ENCODE measurements around the gene E2F2.

The E2F2 gene

DNA sequence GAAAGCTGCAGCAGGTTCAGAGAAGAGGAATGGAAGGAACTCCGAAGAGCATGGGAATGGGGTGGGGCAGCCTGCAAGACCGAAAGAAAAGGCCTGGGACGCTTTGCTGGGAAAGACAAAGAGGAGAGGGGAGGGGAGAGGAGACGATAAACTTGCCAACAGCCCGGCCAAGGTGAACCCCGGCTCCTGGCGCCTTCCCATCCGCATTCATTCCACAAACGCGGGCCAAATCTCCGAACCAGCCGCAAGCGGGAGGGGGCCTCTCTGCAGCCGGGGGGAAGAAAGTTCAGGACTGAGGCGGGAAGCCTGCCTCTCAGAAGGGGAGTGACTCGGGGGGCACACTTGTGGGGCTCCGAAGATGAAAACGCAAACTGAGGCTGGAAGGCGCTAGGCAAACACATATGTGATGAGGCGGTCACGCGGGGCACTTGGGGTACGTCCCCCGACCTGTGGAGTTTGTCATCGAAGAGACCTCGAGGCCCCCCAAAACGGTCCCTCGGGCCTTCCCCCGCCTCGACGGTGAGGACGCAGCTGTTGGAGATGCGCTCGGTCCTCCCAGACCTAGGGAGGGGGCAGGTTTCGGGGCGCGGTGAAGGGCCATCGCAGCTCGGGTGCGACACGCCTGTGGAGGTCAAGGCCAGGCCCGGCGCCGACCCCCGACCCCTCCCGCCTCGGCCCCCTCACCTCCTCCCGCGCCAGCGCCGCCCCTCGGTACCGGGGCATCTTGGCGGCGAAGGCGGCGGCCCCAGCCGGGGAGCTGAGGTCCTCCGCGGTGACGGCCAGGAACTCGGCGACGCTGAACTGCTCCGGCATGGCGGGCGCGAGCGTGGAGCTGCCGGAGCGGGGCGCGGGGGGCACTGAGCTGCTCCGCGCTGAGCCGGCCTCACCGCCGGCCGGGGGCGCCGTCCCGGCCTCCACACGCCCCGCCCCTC, 47.4 kb downstream of the E2F2 start, which contains the start of gene ASAP3:
Gene ASAP3 (minus strand): TSS at position 859 of the 932 bp plus-strand sequence. CDS start 46 bp downstream, at position 813.
- DNase-seq (ENCODE audit: low read depth): no peak

DNA sequence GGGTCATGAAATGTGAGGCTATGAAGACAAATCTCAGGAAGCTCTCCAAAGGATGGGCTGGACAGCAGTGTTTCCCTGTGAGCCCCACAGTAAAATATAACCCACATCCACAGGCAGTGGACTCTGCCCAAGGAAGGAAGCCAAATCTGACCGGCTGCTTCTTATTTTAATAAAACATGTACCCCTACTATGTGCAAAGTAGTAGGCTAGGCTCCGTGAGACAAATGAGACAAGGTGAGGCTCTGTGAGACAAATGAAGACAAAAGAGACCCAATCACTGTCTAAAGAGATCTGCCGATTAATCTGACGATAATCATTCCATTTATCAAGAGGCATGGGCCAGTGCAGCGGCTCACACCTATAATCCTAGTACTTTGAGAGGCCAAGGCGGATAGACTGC, 49.1 kb downstream of the E2F2 start:
- DNase-seq (ENCODE audit: low read depth): no peak

DNA sequence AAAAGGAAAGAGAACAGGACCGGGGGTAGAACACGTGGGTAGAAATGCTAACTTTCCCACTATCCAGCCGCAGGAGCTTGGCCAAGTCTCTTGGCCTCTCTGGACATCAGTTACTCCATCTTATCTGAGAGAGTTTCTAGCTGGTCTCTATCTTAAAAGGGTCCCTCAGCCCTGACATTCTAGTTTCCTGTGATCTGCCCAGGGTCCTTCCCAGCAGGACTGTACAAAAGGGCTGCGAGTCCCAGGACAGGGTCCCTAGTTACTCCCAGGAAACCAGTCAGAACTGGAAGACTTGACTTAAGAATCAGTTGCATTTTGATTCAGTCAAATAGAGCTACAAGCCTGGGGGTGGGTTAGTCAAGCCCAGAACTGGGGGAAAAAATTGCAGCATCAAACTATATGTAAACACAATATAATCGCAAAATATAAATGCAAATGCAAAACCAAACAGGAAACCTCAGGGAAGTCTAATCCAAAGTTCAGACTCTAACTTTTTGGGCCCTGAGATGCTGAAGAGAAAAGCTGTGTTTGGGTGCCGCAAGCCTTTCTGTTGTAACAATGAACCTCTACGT, 49.9 kb downstream of the E2F2 start:
- no peak for DNase-seq (ENCODE audit: low read depth)

DNA sequence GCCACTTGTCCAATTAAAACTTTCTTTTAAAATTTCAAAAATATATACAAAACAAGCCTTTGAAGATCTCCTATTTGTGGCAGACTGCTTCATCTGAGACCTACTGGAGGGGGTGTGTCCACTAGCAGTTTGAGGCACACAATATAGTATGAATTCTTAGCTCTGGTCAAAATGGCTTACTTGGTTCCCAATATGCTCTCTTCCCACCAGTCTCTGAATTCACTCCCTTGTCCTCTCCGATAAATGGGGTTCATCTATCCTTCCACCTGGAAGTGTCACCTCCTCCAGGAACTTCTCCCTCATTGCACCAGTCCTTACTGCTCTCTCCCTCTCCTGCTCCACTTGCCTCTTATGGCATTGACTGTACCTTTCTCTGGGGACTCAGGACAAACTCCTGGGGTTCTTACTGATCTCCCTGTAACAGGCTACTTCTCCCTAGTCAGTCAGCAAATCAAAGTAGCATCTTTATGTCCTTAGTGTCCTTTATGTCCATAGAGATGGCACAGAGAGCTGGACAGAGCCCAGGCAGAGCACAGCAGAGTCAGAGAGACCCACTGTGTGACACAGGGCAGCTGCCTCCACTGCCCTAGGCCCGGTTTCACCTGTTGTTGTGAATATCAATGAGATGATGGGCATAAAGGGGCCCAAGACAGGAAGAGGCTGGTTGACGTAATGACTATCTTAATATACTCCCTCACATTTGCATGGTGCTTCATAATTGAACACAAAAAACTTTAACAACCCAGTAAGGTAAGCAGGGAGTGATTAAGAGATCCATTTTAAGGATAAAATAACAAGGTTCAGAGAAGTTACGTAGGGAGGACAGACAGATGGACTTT, 50.6 kb downstream of the E2F2 start:
- DNase-seq (ENCODE audit: low read depth): no peak

DNA sequence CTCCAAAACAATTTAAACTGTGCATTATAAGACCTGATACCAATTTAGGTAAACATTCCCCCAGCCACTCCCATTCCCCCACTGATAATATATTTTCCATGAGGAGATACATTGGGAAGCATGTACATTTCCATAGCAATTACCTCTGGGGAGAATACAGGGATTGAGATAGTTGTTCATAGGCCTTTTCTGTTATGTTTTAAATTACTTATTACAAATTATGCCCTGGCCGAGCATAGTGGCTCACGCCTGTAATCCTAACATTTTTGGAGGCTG, 51.4 kb downstream of the E2F2 start:
- no peak for DNase-seq (ENCODE audit: low read depth)

DNA sequence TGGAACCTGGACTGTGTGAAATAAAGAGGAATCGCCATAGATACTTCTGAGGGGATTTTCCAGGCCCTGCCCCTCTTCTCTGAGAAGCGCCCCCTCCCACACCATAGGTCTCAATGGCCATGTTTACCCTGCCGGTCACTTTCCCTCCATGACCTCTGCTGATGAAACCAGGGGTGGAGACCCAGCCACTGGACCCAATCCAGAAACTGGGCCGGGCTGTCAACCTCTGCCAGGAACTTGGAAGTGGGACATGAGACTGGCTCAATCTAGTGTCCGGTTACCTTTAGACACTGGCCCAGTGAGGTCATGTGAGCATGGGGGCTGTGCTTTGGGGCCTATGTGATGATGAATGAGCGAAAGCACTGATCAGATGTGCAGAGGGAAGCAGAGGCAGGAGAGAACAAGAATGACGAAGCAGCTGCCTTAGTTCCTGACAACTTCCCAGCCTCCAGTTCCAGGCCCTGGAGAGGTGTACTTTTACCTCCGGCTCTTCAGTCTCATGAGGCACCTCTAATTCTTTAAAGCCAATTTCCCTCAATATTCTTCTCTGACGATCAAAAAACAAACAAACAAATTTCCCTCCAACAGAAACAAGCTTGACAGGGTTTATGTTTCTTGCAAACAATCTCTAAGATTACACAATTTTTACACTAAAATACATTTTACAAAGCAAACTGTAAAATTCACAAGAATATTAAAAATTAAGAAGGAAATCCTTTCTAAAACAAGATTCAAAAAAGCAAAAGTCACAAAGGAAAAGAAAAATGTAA, 52.0 kb downstream of the E2F2 start:
- DNase-seq (ENCODE audit: low read depth): no peak

DNA sequence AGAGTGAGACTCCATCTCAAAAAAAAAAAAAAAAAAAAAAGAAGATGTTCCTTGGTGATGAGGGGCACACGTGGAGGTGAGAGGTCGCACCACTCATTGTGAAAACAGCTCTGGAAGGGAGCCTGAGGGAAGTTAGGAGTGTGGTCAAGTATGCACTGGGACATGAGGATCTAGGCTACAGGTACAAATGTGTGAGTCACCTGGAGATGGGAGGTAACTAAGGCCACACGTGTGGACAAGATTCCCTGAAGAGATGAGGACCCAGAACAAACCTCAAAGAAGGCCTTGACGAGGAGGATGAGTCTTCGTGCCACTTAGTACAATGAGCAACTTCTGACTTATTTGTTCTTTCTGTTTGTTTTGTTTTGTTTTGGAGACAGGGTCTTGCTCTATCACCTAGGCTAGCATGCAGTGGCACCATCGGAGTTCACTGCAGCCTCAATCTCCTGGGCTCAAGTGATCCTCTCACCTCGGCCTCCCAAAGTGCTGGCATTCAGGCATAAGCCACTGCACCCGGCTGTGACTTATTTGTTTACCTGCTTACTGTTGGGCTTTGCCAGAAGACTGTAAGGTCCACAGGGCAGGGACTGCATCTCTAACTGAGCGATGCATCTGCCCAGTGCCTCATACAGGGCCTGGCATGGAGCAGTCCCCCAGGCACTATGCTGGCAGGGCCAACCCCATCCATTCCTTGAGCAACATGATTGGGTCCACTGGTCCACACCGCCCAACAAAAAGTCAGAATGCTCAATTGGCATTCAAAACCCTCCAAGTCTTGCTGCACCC, 53.5 kb downstream of the E2F2 start:
- no peak for DNase-seq (ENCODE audit: low read depth)

DNA sequence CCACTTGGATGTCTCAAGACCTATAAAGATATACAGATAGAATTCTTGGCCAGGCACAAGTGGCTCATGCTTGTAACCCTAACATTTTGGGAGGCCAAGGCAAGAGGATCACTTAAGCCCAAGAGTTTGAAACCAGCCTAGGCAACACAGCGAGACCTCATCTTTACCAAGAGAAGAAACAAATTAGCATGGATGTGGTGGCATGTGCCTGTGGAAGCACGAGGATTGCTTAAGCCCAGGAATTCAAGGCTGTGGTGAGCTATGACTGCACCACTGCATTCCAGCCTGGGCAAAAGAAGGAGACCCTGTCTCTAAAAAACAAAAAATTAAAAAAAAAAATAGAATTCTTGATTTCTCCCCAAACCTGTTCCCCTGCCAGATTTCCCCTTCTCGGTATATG, 55.4 kb downstream of the E2F2 start:
- DNase-seq (ENCODE audit: low read depth): no peak

DNA sequence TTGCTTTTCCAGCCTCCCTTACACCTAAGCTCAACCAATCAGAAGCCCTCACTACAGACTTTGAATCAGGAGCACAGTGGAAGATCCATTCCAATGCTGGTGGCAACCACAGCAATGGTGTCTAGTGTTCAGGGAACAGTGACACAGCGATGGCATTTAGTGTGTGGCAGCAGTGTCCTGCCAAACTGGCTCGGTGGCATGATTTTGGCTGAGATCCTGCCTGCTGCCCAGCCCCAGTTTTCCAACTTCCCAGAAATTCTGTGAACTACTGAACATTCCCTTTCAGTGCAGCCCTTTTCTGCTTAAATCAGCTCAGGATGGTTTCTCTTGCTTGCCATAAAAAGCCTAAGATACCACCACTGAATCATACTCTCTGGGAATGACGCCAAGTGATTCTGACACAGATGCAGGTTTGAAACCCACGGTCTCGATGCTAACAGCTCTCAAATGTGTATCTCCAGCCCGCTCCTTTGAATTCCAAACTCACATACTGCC, 55.9 kb downstream of the E2F2 start:
- no peak for DNase-seq (ENCODE audit: low read depth)

DNA sequence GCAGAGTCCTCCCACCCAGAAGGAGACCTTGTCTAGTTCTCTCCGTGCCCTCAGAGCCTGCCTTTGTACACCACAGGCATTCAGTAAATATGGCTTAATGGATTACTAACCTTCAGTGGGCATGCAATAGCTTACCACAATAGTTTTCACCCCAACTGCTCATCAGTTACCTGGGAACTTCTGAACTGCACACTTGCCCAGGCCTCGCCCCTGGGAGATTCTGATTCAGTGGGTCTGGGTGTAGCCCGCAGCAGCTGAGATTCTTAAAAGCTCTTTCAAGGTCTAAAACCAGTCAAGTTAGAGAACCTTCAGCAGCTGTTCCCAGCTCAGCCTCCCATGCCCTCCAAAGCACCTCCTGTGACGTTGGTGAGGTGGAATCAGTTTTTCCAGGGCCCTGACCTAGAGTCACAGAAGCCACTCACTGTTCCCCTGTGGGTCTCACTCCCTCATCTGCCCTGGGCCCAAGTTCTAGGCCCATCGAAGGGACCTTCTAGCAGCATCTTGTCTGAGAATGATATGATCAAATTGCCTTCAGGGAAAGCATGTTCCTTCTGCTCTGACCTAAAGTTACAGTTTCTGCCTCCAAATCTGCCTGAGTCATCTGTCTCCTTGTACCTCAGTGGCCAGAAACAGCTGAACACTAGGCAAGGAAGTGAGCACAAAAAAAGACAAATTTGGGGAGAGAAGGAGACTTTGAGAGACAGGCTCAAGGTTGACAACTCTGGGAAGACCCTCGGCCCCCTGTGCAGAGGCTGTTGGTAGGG, 57.8 kb downstream of the E2F2 start:
- DNase-seq (ENCODE audit: low read depth): no peak

DNA sequence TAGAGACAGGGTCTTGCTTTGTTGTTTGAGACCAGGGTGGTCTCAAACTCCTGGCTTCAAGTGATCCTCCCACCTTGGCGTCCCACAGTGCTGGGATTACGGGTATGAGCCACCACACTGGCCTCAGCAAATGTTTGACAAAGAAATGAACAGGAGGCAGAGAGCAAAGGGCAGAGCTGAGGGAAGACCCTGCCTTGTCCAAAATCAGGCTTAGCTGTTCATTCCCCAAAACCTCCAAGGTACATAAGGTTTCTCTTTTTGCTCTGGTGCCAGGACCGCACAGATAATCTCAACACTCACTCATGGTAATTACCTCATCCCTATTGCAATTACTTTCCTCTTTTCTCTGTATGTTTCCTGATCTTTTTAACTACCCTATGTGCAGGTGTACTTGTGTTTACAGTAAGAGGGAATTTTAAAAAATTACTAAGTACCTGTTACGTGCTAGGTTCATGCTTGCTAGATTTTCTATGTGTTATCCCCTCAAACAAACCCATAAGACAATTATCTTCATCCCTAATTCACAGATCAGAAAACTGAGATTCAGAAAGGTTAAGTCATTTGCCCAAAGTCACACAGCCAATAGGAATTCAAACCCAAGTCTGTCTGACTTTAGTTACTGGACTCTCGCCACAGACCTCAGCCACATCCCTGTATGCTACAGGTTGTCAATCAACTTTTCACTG, 58.5 kb downstream of the E2F2 start:
- no peak for DNase-seq (ENCODE audit: low read depth)

DNA sequence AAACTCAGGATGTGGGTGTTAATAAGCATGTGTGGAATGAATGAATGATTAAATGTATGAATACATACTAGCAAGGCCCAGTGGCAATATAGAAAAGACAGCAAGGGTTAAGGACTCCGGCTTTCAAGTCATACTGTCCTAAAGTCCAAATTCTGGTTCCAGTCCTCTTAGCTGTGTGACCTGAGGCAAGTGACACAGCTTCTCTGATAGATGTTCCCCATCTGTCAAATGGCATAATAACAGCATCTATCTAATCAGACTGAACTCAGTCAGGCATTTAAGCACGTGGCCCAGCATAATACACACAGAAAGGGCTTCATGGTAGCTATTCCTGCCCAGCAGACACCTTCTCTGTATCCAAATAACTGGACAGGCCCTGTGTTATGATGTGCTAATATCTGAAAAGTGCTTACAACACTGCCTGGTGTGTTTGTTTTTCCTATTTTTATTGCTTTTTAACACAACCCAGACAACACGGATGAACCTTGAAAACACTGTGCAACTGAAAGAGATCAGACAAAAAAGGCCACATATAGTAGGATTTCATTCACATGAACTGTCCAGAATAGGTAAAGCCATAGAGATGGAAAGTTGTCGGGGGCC, 59.5 kb downstream of the E2F2 start:
- no peak for DNase-seq (ENCODE audit: low read depth)

DNA sequence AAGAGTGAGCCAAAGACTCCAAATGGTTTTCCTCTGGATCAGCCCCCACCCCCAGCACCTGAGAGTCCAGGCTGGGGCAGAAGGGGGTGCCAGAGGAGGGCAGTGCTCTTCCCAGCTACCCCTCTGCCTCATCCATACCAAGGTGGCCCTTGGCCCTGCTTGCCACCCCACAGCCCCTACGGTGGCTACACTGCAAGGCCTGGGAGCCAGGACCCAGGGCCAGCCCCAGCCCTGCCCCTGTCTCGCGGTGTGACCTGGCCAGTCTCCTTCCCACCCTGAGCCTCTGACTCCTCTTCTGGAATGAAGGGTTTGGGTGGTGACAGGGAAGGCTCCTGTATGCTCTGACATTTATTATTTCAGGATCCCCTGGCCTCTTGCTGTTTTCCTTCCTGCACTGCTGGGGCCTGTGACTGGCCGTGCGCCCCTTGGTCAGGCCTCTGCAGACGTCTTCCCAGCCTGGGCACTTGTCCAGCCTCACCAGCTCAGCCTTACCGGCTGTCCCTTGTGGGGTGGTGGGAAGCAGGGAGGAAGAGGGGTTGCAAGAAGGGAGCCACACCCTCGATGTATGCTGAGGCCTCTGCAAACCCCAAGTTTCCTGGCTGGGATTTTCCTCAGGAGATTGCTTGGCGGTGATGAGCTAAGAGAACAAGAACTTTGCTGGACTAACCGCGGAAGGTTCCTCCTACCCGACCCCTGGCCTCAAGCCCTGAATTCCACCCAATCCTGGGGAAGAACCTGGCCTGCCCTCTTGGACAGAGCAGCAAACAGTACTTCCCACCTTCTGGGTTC, 60.6 kb downstream of the E2F2 start:
- no peak for DNase-seq (ENCODE audit: low read depth)

DNA sequence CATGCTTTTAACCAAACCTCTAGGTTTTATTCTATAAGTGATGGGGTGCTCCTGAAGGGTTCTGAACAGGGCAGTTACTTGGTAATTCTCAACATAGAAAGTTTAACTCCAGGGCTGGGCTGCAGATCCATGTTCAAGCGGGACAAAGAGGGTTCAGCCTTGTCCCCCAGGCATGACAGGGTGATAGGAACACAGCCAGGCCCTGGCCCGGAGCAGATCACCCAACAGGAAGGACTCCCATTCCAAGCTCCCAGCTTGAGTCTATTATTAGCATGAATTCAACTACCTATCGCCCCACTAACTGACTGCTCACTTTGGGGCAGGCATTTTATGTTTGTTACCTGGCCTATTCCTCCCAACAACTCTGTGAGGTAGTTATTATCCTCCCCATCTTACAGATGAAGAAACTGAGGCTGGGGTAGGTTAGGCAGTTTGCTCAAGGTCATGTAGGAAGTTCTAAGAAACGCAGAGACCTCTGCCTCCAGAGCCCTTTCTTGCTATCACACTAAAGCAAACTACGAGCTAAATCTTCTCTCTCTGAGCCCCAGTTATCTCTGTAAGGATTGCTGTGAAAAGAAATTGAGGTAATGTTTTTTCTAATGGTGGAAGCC, 61.6 kb downstream of the E2F2 start:
- no peak for DNase-seq (ENCODE audit: low read depth)

DNA sequence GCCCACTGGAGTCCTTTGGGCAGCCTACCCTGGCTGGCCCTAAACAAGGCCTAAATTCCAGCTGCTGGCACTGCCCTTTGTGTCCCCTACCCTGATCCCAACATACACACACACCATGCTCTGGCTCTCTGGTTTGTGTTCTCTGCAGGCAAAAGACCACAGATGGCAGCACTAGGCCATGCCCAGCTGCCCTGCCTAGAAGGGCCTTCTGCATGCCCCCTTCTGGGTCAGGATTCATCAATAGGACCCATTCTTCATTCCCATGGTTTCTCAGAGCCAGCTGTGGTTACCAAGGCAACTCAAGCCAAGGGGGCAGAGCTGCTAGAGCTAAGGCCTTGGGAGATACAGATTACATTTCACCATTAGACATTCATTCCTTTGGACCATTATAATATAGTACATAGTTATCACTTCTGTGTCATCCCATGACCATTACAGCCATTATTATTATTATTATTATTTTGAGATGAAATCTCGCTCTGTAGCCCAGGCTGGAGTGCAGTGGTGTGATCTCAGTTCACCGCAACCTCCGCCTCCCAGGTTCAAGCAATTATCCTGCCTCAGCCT, 64.5 kb downstream of the E2F2 start:
- DNase-seq (ENCODE audit: low read depth): no peak

DNA sequence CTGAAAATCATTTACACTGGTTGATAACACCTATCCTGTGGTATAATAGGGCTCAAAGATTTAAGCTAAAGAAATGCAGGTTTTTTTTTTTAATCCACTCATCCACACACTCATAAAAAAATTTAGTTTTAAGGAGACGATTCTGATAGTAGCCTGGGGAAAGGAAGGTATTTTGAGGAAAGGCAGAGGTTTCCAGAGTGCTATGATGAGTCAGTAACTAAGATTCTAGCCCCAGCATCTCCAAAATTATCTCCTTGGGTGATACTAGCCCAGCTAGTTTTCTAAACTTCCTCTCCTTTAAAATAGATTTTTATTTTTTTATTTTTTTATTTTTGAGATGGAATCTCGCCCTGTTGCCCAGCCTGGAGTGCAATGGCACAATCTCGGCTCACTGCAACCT, 67.7 kb downstream of the E2F2 start:
- DNase-seq (ENCODE audit: low read depth): no peak

DNA sequence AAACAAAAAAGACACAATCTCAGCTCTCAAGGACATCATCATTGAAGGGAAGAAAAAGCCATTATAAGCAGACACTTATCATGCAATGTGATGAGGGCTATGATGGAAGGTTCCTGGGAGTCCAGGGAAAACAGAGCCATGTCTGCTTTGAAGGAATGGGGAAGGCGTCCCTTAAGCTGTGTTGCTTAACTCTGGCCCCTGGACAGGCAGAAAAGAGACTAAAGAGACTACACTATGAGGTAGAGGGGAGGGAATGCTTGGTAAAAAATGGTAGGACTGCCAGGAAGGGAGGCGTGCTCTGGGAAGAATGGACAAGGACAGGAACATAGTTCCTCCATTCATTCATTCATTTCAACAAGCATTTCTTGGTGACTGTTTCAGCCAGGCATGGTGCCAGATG, 68.3 kb downstream of the E2F2 start:
- no peak for DNase-seq (ENCODE audit: low read depth)

DNA sequence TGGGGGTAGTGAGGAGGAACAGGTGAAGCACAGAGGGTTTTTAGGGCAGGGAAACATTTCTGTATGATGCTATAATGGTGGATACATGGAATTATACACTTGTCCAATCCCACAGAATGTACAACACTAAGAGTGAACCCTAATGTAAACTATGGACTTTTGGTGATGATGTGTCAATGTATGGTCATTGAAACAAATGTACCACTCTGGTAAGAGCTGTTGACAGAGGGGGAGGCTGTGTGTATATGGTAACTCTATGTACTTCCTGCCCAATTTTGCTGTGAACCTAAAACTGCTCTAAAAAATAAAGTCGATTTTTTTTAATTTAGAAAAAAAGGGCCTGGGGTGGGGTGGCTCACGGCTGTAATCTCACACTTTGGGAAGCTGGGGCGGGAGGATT, 70.0 kb downstream of the E2F2 start:
- no peak for DNase-seq (ENCODE audit: low read depth)
